Gastroesophageal sphincter (tissue), 3 donors: ENCODE data around the gene CAMK1G.

ENCODE experiments used
- EP300 ChIP-seq: sonication (generic); formaldehyde crosslinking; IDR thresholded peaks from one replicate; pipeline ENCODE4 v1.6.1; 2017; ENCODE audit warnings: antibody characterized with exemption, mild to moderate bottlenecking
- POLR2A ChIP-seq, 2 donors: fragments of 450-650 bp; IDR thresholded peaks; one replicate each; pipeline ENCODE4 v1.6.1; 2017; ENCODE audit warnings: antibody characterized with exemption in 2 of 2, mild to moderate bottlenecking in 2 of 2, moderate library complexity in 1 of 2
- TF ChIP-seq, protein P1 (sequence below), 4 experiments: fragments of 200-600 bp in 2 of 4; fragments of 450-650 bp in 2 of 4; sonication (generic) in 1 of 4; IDR thresholded peaks; one replicate each; pipeline ENCODE4 v1.5.1; 2017 to 2019; ENCODE audit warnings: antibody characterized with exemption in 4 of 4, mild to moderate bottlenecking in 2 of 4, moderate library complexity in 2 of 4

DNA sequence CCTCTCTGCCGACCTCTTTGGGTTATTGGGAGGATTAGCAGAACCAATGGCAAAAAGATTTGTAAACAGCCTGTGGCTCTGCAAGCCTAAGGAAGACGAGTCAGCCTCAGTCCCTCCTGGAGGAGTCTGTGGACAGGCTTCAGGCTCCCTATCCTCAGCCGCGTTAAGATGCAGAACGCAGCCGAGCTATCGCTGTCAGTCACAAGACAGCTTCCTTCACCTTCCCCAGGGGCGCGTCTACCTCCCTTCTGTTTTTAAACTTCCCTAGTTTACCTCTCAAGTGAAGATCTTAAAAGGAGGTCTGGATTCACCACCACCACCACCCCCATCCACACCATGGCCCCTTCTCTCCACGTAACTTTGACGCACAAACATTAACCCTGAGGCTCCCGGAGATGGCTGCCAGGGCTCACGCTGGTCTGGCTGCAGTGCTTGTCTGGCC lies 738 bp downstream of the CAMK1G start:
- no peak for TF ChIP-seq POLR2A (IDR thresholded peaks at IDR 0.05)
- TF ChIP-seq EP300, result no peak
- TF ChIP-seq, protein P1, sequence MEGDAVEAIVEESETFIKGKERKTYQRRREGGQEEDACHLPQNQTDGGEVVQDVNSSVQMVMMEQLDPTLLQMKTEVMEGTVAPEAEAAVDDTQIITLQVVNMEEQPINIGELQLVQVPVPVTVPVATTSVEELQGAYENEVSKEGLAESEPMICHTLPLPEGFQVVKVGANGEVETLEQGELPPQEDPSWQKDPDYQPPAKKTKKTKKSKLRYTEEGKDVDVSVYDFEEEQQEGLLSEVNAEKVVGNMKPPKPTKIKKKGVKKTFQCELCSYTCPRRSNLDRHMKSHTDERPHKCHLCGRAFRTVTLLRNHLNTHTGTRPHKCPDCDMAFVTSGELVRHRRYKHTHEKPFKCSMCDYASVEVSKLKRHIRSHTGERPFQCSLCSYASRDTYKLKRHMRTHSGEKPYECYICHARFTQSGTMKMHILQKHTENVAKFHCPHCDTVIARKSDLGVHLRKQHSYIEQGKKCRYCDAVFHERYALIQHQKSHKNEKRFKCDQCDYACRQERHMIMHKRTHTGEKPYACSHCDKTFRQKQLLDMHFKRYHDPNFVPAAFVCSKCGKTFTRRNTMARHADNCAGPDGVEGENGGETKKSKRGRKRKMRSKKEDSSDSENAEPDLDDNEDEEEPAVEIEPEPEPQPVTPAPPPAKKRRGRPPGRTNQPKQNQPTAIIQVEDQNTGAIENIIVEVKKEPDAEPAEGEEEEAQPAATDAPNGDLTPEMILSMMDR (IDR thresholded peaks at IDR 0.05), result no peak
